Loucy (cell line): ENCODE measurements around the gene ZBTB16.
A peak's percentile ranks its signal among the peaks of the same experiment; 100 is the strongest.

ENCODE experiments used
- H2AFZ ChIP-seq: fragments of 200-600 bp; sonication (generic); 2 replicates; pipeline ENCODE4 v1.6.0; 2016; ENCODE audit warnings: antibody characterized with exemption, mild to moderate bottlenecking, low read length, moderate library complexity
- H3F3A ChIP-seq: fragments of 200-600 bp; 2 replicates; pipeline ENCODE4 v1.6.0; 2016; ENCODE audit warnings: antibody characterized with exemption, low read depth, mild to moderate bottlenecking
- H3K27me3 ChIP-seq: fragments of 200-600 bp; sonication (generic); 2 replicates; pipeline ENCODE4 v1.6.1; 2014; ENCODE audit warnings: low read length, mild to moderate bottlenecking; ENCODE audit not compliant: insufficient read depth, poor library complexity, severe bottlenecking
- H3K36me3 ChIP-seq: fragments of 200-600 bp; sonication (generic); 2 replicates; pipeline ENCODE4 v1.6.1; 2016; ENCODE audit warnings: low read length; ENCODE audit not compliant: insufficient read depth
- H3K4me1 ChIP-seq: fragments of 200-600 bp; sonication (generic); 2 replicates; pipeline ENCODE4 v1.5.1; 2014; ENCODE audit warnings: low read length, mild to moderate bottlenecking; ENCODE audit not compliant: insufficient read depth, poor library complexity, severe bottlenecking
- H3K4me2 ChIP-seq: fragments of 200-600 bp; sonication (generic); 2 replicates; pipeline ENCODE4 v1.6.0; 2014; ENCODE audit warnings: antibody characterized with exemption, low read length, low read depth, mild to moderate bottlenecking; ENCODE audit not compliant: poor library complexity, severe bottlenecking
- H3K4me3 ChIP-seq: fragments of 200-600 bp; sonication (generic); 2 replicates; pipeline ENCODE4 v1.5.1; 2014; ENCODE audit warnings: low read length, mild to moderate bottlenecking, mixed read lengths; ENCODE audit not compliant: poor library complexity, severe bottlenecking
- H3K79me2 ChIP-seq: fragments of 200-600 bp; sonication (generic); 2 replicates; pipeline ENCODE4 v1.6.1; 2014; ENCODE audit warnings: low read length; ENCODE audit not compliant: insufficient read depth
- H3K9ac ChIP-seq: fragments of 200-600 bp; sonication (generic); 2 replicates; pipeline ENCODE4 v1.6.0; 2014; ENCODE audit warnings: mild to moderate bottlenecking, low read depth, low read length, moderate library complexity; ENCODE audit not compliant: poor library complexity, severe bottlenecking
- H3K9me2 ChIP-seq: fragments of 200-600 bp; sonication (generic); replicated peaks from 2 replicates; pipeline ENCODE4 v1.6.1; 2016; ENCODE audit warnings: low read depth, low read length, mixed read lengths
- H3K9me3 ChIP-seq: fragments of 200-600 bp; sonication (generic); 2 replicates; pipeline ENCODE4 v1.6.1; 2014; ENCODE audit warnings: mild to moderate bottlenecking, antibody characterized with exemption, low read length, low read depth; ENCODE audit not compliant: insufficient read depth
- H4K20me1 ChIP-seq: fragments of 200-600 bp; sonication (generic); 2 replicates; pipeline ENCODE4 v1.6.0; 2014; ENCODE audit warnings: antibody characterized with exemption, low read length, mild to moderate bottlenecking; ENCODE audit not compliant: insufficient read depth, poor library complexity, severe bottlenecking
- CTCF ChIP-seq: fragments of 200-600 bp; sonication (generic); conservative IDR thresholded peaks from 2 replicates; pipeline ENCODE4 v1.5.1; 2014; ENCODE audit warnings: mild to moderate bottlenecking, antibody characterized with exemption, low read length
- EZH2phosphoT487 ChIP-seq: fragments of 200-600 bp; IDR thresholded peaks from 2 replicates; pipeline ENCODE4 v1.6.1; 2018; ENCODE audit warnings: antibody characterized with exemption, mild to moderate bottlenecking, moderate library complexity, borderline replicate concordance

Gene ZBTB16

GRCh38 chr11:114194702-114195101, 135.2 kb downstream of the ZBTB16 start:
- H3K9me3 ChIP-seq = 0 out of 2 replicates have a peak, but pooled peaks cover 7% of the 10 kb centered on the region
- H3K79me2 ChIP-seq = no peaks in the 10 kb centered on the region
- H3F3A ChIP-seq = no peaks in the 10 kb centered on the region
- H2AFZ ChIP-seq = no peak overlapping the region
- H3K9ac ChIP-seq = peak overlapping the region; percentile 30
- H4K20me1 ChIP-seq = no peaks in the 10 kb centered on the region
- H3K36me3 ChIP-seq = no peaks in the 10 kb centered on the region
- no peaks in the 10 kb centered on the region for H3K27me3 ChIP-seq
- H3K9me2 ChIP-seq = no peaks in the 10 kb centered on the region
- H3K4me1 ChIP-seq = peaks cover 39% of the 10 kb centered on the region
- H3K4me3 ChIP-seq = no peak overlapping the region
- TF ChIP-seq EZH2phosphoT487 (no peak), CTCF (peak; percentile 23; the same call in 1 of the 2 replicates)
- H3K4me2 ChIP-seq = no peak overlapping the region

- no peaks in the 10 kb centered on the region for H4K20me1 ChIP-seq
- H3F3A ChIP-seq = no peaks in the 10 kb centered on the region
- H3K4me1 ChIP-seq = peaks cover 39% of the 10 kb centered on the region
- H3K4me2 ChIP-seq = no peak overlapping the region
- no peaks in the 10 kb centered on the region for H3K79me2 ChIP-seq
- no peaks in the 10 kb centered on the region for H3K9me2 ChIP-seq
- H3K9me3 ChIP-seq = 0 out of 2 replicates have a peak, but pooled peaks cover 7% of the 10 kb centered on the region
- no peaks in the 10 kb centered on the region for H3K27me3 ChIP-seq
- no peak for TF ChIP-seq CTCF
- TF ChIP-seq EZH2phosphoT487 = no peak
- no peaks in the 10 kb centered on the region for H3K36me3 ChIP-seq
- H3K4me3 ChIP-seq = no peak overlapping the region
- peak overlapping the region; percentile 30 for H3K9ac ChIP-seq
- H2AFZ ChIP-seq = no peak overlapping the region
Measured at GRCh38 chr11:114195151-114195550, 135.6 kb downstream of the ZBTB16 start.

GRCh38 chr11:114195981-114196731, 136.6 kb downstream of the ZBTB16 start:
- Histone ChIP-seq H3K79me2 (no peaks in the 10 kb centered on the region), H3K36me3 (no peaks in the 10 kb centered on the region), H3K4me1 (peaks cover 39% of the 10 kb centered on the region), H4K20me1 (no peaks in the 10 kb centered on the region), H3K4me3 (no peak overlapping the region), H3K4me2 (no peak overlapping the region), H3K9me3 (0 out of 2 replicates have a peak, but pooled peaks cover 7% of the 10 kb centered on the region), H2AFZ (no peak overlapping the region), H3K9ac (peak overlapping the region; percentile 40), H3K9me2 (no peaks in the 10 kb centered on the region), H3F3A (no peaks in the 10 kb centered on the region), H3K27me3 (no peaks in the 10 kb centered on the region)
- TF ChIP-seq CTCF (peak; percentile 40), EZH2phosphoT487 (no peak)
